ENCODE measurements around the gene ARHGEF7.

DNA sequence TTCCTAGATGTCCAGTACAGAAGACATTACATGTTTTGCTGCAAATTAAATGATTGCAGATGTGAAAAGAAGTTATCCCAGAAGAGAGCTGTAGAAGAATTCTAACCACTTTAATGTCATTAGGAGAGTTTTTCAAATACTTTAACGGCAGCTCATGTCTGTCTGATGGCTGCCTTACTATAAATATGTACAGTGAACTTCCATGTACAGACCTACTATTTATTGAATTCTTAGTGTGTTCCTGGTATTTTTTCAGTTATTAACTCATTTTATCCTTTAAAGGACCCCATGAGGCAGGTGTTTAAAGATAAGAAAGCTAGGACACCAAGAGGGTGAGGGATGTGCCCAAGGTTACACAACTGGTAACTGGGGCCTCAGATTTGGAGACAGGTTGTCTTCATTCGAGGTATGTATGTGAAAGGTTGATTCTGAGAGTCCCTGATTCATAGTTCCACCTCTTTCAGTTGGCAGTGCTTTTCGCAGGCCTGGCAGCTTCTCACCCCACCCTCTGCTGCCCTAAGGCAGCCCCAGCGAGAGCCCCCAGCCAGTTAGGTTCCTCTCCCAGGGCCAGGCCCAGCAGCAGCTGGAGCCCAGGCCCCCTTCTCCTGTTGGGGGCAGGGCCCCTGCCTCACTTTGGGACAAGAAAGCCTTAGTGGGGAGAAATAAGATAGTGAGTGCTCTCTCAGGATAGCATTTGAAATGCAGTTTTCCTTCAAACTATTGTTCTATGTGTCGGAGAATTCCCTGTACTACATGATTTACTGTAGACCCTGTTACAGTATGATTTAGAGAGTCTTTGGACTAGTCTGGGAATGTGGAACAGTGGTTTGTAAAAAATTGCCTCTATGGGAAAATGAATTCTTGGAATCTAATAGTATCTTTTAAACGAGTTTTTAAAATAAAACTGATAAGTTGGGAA lies 137.6 kb downstream of the ARHGEF7 start:
- TF ChIP-seq GATA3 (IDR thresholded peaks at IDR 0.05; ENCODE audit: low read depth, low read length) (no peak), GATA2 (IDR thresholded peaks at IDR 0.05; ENCODE audit: low read depth, low read length) (no peak)

Measured in SH-SY5Y (cell line).